ENCODE measurements around the gene NTMT2. TPM values are rescaled to one million over a fixed set of nuclear protein-coding genes. Genes with fewer than 3 reads are reported as not detected.
"Not testable (repeated sequence)": the region's sequence is repeated elsewhere in the genome, so short reads cannot be mapped to it uniquely, and the experiment has no call there.

NTMT2 gene
- total RNA-seq, 1 donor = not detected

GRCh38 chr1:170162459-170163246 is 16.9 kb downstream of the NTMT2 start:
- peaks cover 11% of the 10 kb centered on the region for H3K4me1 ChIP-seq (ENCODE audit: insufficient read depth, low read length)
- H2AFZ ChIP-seq (ENCODE audit: low read length) = peak overlapping the region; percentile 45
- no peaks in the 10 kb centered on the region for H3K27me3 ChIP-seq (ENCODE audit: insufficient read depth, low read length)
- TF ChIP-seq, protein P1, sequence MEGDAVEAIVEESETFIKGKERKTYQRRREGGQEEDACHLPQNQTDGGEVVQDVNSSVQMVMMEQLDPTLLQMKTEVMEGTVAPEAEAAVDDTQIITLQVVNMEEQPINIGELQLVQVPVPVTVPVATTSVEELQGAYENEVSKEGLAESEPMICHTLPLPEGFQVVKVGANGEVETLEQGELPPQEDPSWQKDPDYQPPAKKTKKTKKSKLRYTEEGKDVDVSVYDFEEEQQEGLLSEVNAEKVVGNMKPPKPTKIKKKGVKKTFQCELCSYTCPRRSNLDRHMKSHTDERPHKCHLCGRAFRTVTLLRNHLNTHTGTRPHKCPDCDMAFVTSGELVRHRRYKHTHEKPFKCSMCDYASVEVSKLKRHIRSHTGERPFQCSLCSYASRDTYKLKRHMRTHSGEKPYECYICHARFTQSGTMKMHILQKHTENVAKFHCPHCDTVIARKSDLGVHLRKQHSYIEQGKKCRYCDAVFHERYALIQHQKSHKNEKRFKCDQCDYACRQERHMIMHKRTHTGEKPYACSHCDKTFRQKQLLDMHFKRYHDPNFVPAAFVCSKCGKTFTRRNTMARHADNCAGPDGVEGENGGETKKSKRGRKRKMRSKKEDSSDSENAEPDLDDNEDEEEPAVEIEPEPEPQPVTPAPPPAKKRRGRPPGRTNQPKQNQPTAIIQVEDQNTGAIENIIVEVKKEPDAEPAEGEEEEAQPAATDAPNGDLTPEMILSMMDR (IDR thresholded peaks at IDR 0.05; ENCODE audit: extremely low read depth, low read depth, low read length) = no peak
- H3K4me3 ChIP-seq (ENCODE audit: insufficient read depth, low read length) = no peak overlapping the region
- H3K27ac ChIP-seq (ENCODE audit: low read depth, low read length) = peak overlapping the region; percentile 14
- H3K9me3 ChIP-seq (ENCODE audit: low read depth, low read length) = no peaks in the 10 kb centered on the region
- H3K4me2 ChIP-seq (ENCODE audit: insufficient read depth, low read length) = peak overlapping the region; percentile 43
- no peaks in the 10 kb centered on the region for H3K36me3 ChIP-seq (ENCODE audit: insufficient read depth, low read length)
- H3K79me2 ChIP-seq (ENCODE audit: insufficient read depth, low read length) = no peaks in the 10 kb centered on the region
- no peaks in the 10 kb centered on the region for H4K20me1 ChIP-seq (ENCODE audit: insufficient read depth, low read length)
- DNase-seq (ENCODE audit: insufficient read length, low spot score, missing footprints) = peak; percentile 88

GRCh38 chr1:170164103-170164763 is 18.5 kb downstream of the NTMT2 start:
- no peak for DNase-seq (ENCODE audit: insufficient read length, low spot score, missing footprints)
- Histone ChIP-seq H3K36me3 (ENCODE audit: insufficient read depth, low read length) (no peaks in the 10 kb centered on the region), H3K27me3 (ENCODE audit: insufficient read depth, low read length) (no peaks in the 10 kb centered on the region), H4K20me1 (ENCODE audit: insufficient read depth, low read length) (no peaks in the 10 kb centered on the region), H3K9me3 (ENCODE audit: low read depth, low read length) (no peaks in the 10 kb centered on the region), H2AFZ (ENCODE audit: low read length) (no peak overlapping the region), H3K27ac (ENCODE audit: low read depth, low read length) (no peak overlapping the region), H3K4me3 (ENCODE audit: insufficient read depth, low read length) (no peak overlapping the region), H3K4me2 (ENCODE audit: insufficient read depth, low read length) (no peak overlapping the region), H3K79me2 (ENCODE audit: insufficient read depth, low read length) (no peaks in the 10 kb centered on the region), H3K4me1 (ENCODE audit: insufficient read depth, low read length) (peaks cover 11% of the 10 kb centered on the region)
- TF ChIP-seq, protein P1 (IDR thresholded peaks at IDR 0.05; ENCODE audit: extremely low read depth, low read depth, low read length) = no peak

GRCh38 chr1:170166518-170167180 is 20.9 kb downstream of the NTMT2 start:
- Histone ChIP-seq H3K36me3 (ENCODE audit: insufficient read depth, low read length) (no peaks in the 10 kb centered on the region), H3K79me2 (ENCODE audit: insufficient read depth, low read length) (no peaks in the 10 kb centered on the region), H3K4me3 (ENCODE audit: insufficient read depth, low read length) (no peak overlapping the region), H3K27ac (ENCODE audit: low read depth, low read length) (no peak overlapping the region), H3K4me1 (ENCODE audit: insufficient read depth, low read length) (peaks cover 11% of the 10 kb centered on the region), H4K20me1 (ENCODE audit: insufficient read depth, low read length) (no peaks in the 10 kb centered on the region), H3K27me3 (ENCODE audit: insufficient read depth, low read length) (no peaks in the 10 kb centered on the region), H3K4me2 (ENCODE audit: insufficient read depth, low read length) (no peak overlapping the region), H2AFZ (ENCODE audit: low read length) (no peak overlapping the region), H3K9me3 (ENCODE audit: low read depth, low read length) (no peaks in the 10 kb centered on the region)
- TF ChIP-seq, protein P1 (IDR thresholded peaks at IDR 0.05; ENCODE audit: extremely low read depth, low read depth, low read length) = no peak
- DNase-seq (ENCODE audit: insufficient read length, low spot score, missing footprints) = no peak

DNA sequence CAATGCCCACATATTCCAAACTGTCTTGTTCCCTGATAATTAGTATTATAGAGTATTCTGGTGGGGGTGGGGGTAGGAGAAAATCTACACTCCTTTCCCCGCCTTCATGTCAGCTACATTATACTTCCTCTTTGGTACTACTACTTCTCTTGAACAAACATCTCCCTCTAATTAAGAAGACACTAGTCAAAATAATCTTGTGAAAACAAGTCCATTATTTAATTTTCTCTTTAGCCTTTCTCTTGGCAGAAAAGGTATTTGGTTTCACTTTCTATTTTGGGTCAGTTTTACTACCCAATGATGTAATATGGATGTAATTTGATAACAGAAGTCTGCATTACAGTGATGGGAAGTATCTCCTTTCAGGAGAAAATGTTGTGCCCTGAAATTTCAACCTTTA is 22.5 kb downstream of the NTMT2 start:
- H4K20me1 ChIP-seq (ENCODE audit: insufficient read depth, low read length) = no peaks in the 10 kb centered on the region
- H3K36me3 ChIP-seq (ENCODE audit: insufficient read depth, low read length) = no peaks in the 10 kb centered on the region
- H3K79me2 ChIP-seq (ENCODE audit: insufficient read depth, low read length) = no peaks in the 10 kb centered on the region
- TF ChIP-seq, protein P1 (IDR thresholded peaks at IDR 0.05; ENCODE audit: extremely low read depth, low read depth, low read length) = no peak
- no peaks in the 10 kb centered on the region for H3K27me3 ChIP-seq (ENCODE audit: insufficient read depth, low read length)
- H3K4me1 ChIP-seq (ENCODE audit: insufficient read depth, low read length) = peaks cover under 1% of the 10 kb centered on the region
- no peak overlapping the region for H3K27ac ChIP-seq (ENCODE audit: low read depth, low read length)
- peak overlapping the region; percentile 33 for H3K4me3 ChIP-seq (ENCODE audit: insufficient read depth, low read length)
- H2AFZ ChIP-seq (ENCODE audit: low read length) = peak overlapping the region; percentile 42
- no peak for DNase-seq (ENCODE audit: insufficient read length, low spot score, missing footprints)
- H3K4me2 ChIP-seq (ENCODE audit: insufficient read depth, low read length) = peak overlapping the region; percentile 66
- no peaks in the 10 kb centered on the region for H3K9me3 ChIP-seq (ENCODE audit: low read depth, low read length)

DNA sequence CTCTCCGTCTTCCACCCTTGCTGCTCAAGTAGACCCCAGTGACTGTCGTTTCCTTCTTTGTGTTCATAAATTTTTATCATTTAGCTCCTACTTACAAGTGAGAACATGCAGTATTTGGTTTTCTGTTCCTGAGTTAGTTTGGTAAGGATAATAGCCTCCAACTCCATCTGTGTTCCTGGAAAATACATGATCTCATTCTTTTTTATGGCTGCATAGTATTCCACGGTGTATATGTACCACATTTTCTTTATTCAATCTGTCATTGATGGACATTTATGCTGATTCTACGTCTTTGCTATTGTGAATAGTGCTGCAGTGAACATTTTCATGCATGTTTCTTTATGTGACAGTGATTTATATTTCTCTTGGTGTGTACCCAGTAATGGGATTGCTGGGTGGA is 24.8 kb downstream of the NTMT2 start:
- not testable (repeated sequence) for H2AFZ ChIP-seq (ENCODE audit: low read length); H3K27ac ChIP-seq (ENCODE audit: low read depth, low read length); H3K27me3 ChIP-seq (ENCODE audit: insufficient read depth, low read length); H3K4me3 ChIP-seq (ENCODE audit: insufficient read depth, low read length); H3K79me2 ChIP-seq (ENCODE audit: insufficient read depth, low read length); H3K4me2 ChIP-seq (ENCODE audit: insufficient read depth, low read length); H3K9me3 ChIP-seq (ENCODE audit: low read depth, low read length); DNase-seq (ENCODE audit: insufficient read length, low spot score, missing footprints); H3K4me1 ChIP-seq (ENCODE audit: insufficient read depth, low read length); H3K36me3 ChIP-seq (ENCODE audit: insufficient read depth, low read length); H4K20me1 ChIP-seq (ENCODE audit: insufficient read depth, low read length)

Measured in osteoblast (primary cell).